Fibroblast of pulmonary artery (primary cell): Measurements from ENCODE around the gene STXBP6.

Source experiments
- DNase-seq: peaks from one replicate; pipeline ENCODE4 v3.0.0-alpha.2; 2010; ENCODE audit warnings: low read depth
- H3K4me3 ChIP-seq: replicated peaks from 2 replicates; pipeline ENCODE4 v1.5.1; 2011; ENCODE audit warnings: low read depth, mild to moderate bottlenecking, control low read depth, low read length, moderate library complexity
- TF ChIP-seq, protein P1 (sequence below): IDR thresholded peaks from 2 replicates; pipeline ENCODE4 v1.5.1; 2011; ENCODE audit warnings: mild to moderate bottlenecking, control low read depth, low read length, inconsistent platforms; ENCODE audit errors: missing control alignments

STXBP6 gene

DNA sequence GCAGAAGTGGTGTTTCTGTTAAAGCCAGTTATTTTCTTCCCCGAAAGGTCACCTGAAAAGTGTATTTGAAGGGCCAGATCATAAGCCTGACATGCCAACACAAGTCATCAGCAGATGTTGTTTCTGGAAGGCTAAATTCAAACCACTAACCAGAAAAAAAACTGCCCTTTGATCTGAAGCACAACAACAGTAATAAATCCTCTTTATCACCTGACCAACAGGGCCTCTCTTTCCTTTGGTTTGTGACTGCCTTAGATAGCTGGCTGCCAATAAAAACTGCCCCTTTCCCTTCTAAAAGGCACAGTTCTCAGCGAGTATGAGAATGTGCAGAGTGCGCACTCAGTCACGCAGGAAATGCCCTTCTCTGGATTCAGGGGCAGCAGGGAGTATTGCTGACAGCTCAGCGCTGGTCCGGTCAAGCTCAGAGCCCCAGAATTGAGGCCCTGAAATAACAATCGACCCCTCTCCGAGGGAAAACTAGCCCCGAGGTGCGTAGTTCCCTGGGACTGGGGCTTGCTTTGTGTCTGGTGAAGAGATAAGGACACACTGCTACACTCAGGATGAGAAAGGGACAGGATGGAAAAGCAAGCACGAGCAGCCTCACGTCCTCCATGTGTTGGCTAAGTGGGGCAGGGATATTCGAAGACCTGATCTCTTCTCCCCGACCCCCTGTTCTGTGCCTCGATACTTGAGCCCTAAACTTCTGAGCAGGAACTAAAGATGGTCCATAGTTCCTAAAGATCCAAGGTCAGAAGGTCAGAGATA, 231.7 kb downstream of the STXBP6 start:
- TF ChIP-seq, protein P1, sequence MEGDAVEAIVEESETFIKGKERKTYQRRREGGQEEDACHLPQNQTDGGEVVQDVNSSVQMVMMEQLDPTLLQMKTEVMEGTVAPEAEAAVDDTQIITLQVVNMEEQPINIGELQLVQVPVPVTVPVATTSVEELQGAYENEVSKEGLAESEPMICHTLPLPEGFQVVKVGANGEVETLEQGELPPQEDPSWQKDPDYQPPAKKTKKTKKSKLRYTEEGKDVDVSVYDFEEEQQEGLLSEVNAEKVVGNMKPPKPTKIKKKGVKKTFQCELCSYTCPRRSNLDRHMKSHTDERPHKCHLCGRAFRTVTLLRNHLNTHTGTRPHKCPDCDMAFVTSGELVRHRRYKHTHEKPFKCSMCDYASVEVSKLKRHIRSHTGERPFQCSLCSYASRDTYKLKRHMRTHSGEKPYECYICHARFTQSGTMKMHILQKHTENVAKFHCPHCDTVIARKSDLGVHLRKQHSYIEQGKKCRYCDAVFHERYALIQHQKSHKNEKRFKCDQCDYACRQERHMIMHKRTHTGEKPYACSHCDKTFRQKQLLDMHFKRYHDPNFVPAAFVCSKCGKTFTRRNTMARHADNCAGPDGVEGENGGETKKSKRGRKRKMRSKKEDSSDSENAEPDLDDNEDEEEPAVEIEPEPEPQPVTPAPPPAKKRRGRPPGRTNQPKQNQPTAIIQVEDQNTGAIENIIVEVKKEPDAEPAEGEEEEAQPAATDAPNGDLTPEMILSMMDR, result no peak
- no peak overlapping the region for H3K4me3 ChIP-seq
- DNase-seq, result no peak

DNA sequence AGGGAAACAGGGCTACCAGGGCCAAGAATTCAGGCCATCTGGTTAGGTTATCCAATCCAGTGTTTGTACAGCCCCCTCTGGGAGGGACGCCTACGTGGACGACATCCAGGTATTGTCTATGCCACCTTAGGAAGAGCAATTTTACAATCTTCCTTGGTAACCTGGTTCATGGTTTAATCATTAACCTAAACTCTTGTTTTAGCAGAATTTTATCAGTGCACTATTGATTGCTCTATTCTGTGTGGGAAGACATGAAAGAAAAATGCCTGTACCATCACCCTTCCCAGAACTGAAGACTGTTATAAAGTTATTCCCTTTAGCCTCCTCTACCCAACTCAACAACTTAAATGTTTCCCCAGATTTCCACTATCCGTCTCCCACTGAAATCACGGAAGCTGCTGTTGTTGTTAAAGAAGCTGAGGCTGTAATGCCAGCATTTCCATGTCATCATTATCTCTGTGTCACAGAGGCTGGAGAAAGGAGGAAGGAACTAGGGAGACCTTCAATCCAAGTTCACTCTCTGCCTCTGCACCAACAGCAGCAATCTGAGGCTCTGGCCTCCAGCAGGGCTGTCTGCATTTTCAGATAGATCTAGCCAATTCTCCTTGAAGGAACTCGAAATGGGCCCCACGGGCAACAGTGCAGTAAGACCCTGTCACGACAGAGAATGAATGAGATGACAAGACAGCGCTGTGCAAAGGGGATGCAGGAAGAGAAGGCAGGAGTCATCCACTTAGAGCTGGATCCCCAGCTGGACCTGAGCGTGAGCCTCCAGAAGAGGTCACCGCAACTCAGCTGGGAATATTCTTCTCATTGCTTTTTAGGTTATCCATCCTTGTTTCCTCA, 232.5 kb downstream of the STXBP6 start:
- TF ChIP-seq, protein P1, result peak; percentile 72
- DNase-seq, result peak; percentile 62
- H3K4me3 ChIP-seq, result no peak overlapping the region

DNA sequence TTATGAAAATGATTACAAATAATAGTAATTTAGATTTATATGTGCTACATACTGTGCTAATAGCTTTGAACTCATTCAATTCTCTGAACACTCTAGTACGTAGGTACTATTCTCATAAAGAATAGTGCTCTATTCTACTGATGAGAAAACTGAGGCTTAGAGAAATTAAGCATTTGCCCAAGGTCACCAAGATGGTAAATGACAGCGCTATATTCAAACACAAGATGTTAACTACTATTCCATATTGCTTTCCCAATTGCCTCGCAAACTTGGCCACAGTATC, 233.1 kb downstream of the STXBP6 start:
- TF ChIP-seq, protein P1, result no peak
- H3K4me3 ChIP-seq, result no peak overlapping the region
- DNase-seq, result no peak

DNA sequence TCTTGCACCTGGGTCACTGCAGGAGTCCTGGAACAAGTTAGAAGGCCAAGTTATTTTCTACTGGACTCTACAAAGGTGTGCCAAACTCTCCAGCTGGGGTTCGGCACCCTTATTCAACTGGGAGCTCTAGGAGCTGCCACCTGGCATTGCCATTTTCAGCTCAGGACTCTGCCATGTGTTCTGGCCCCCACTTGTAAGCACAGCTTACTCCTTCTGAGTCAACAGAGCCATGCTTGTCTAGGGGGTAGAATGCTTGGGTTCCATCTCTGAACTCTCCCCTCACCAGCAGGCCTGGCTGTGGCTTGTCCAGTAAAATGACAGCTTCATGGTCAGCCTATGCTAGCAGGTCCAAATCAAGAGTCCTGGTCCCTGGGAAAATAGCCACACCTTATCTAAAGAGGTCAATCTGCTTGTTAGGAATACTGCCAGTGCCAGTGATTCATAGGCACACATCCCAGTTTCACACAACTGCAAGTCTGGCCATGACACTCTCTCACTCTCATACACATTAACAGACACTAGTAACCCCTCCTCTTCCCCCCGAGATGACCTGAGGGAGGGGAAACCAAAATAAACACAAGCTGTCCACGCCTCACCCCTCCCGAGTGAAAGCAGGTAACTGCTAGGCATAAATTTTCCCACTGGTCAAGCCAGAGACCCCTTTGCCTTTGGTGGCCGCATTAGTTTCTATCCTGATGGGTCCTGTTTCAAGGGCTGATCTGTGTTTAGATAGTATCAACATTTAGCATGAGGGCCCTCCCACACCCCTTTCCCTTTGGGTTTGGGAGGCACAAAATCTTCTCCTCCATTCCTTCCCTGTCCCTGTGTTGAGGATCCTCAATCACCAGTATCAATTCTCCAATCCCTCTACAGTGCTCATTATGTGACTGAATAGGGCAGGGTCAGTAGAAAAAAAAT, 233.7 kb downstream of the STXBP6 start:
- TF ChIP-seq, protein P1, result no peak
- no peak overlapping the region for H3K4me3 ChIP-seq
- DNase-seq, result peak; percentile 17

DNA sequence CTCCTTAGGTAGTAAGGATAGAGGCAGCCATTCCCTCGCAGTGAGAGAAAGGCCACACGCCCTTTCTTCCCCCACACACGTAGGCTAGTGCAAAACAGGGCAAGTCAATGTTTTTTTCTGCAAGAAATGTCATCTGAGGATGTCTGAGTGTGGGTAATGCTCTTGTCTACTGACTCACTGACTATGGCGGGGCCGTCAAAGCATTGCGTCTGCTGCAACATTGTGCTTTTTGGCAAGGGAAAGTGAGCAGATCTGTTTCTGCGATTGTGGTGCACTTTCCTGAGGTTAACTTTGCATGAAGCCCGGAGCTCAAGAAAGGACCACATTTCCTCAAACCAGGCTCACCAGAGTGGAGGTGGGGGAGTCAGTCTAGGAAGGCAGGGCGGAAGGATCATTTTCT, 234.4 kb downstream of the STXBP6 start:
- H3K4me3 ChIP-seq, result no peak overlapping the region
- no peak for DNase-seq
- TF ChIP-seq, protein P1, result no peak

DNA sequence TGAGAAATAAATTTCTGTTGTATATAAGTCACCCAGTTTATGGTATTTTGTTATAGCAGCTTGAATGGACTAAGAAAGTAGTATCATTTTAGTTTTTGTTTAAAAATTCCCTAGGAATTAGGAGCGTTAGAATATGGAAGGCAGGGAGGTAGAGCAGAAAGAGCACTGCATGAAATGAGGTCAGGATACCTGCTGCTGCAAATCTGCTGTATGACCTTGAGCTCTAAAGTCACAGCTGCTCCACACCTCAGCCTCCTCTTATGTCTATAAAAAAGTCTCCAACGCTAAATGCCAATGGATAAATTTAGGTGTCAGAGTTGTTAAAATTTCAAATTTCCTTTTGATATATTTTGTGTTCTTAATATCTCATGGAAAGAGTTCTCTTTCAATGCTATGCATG, 235.0 kb downstream of the STXBP6 start:
- no peak for DNase-seq

More for the DNA sequence above, 235.0 kb downstream of the STXBP6 start:
- TF ChIP-seq, protein P1, result no peak
- no peak overlapping the region for H3K4me3 ChIP-seq
